Ovary (tissue), 9 donors: ENCODE data around the gene ATF3. TPM values are rescaled to one million over a fixed set of nuclear protein-coding genes. Genes with fewer than 3 reads are reported as not detected.

ENCODE experiments used
- DNase-seq, 5 donors: peaks; one replicate each; pipeline ENCODE4 v3.0.0-alpha.2; 2019 to 2020
- H3K27ac ChIP-seq, 2 donors: fragments of 200-600 bp; one replicate each; pipeline versions ENCODE4 v1.5.1 to v1.8.0; 2019 to 2022
- H3K27me3 ChIP-seq: fragments of 200-600 bp; one replicate; pipeline ENCODE4 v1.8.0; 2022
- H3K36me3 ChIP-seq: fragments of 200-600 bp; sonication (generic); one replicate; pipeline ENCODE4 v1.5.1; 2019
- H3K4me1 ChIP-seq: one replicate; pipeline ENCODE4 v1.8.1; 2013; ENCODE audit warnings: mild to moderate bottlenecking, moderate library complexity; ENCODE audit not compliant: insufficient read depth
- H3K4me3 ChIP-seq: fragments of 200-600 bp; sonication (generic); one replicate; pipeline ENCODE4 v1.5.1; 2017
- H3K9me3 ChIP-seq, 2 donors: fragments of 200-600 bp in 1 of 2; sonication (generic) in 1 of 2; one replicate each; pipeline versions ENCODE4 v1.5.1 to v1.8.1; 2013 to 2019; ENCODE audit warnings: mild to moderate bottlenecking in 1 of 2, moderate library complexity in 1 of 2
- CTCF ChIP-seq, 3 donors: fragments of 450-650 bp in 2 of 3; fragments of 200-600 bp in 1 of 3; IDR thresholded peaks; one replicate each; pipeline versions ENCODE4 v1.5.1 to v1.8.0; 2016 to 2022; ENCODE audit warnings: antibody characterized with exemption in 3 of 3, mild to moderate bottlenecking in 1 of 3
- EP300 ChIP-seq: sonication (generic); formaldehyde crosslinking; IDR thresholded peaks from one replicate; pipeline ENCODE4 v1.6.1; 2017; ENCODE audit warnings: antibody characterized with exemption
- POLR2A ChIP-seq: fragments of 450-650 bp; IDR thresholded peaks from one replicate; pipeline ENCODE4 v1.6.1; 2017; ENCODE audit warnings: antibody characterized with exemption, mild to moderate bottlenecking, moderate library complexity
- WGBS, 3 donors: extraction: QIAGEN DNeasy Blood & Tissue Kit in 1 of 3; methylation state at CpG; one replicate each; pipeline versions ENCODE4 v1.1.5 to v1.1.7; 2013 to 2017; 5-methylcytosine and 5-hydroxymethylcytosine counted together
- intact Hi-C, 4 donors: fragments of 100-400 bp; cut with DNase I; formaldehyde crosslinking; loops; one replicate each; pipeline versions ENCODE4 v1.11.0 to v1.15.1; 2022 to 2023
- polyA plus RNA-seq, 2 donors: library from polyadenylated mRNA; stranded (reverse); fragments of 200-250 nt in 1 of 2; fragments of 350-450 nt in 1 of 2; fragmentation: Illumina TruSeq in 1 of 2; extraction: RNeasy Lipid Tissue Mini Kit (QIAGEN cat#74804) in 1 of 2; gene quantifications; one replicate each; pipeline ENCODE4 v1.2.3, GENCODE V29; 2013 to 2014
- total RNA-seq, 7 donors: library from RNA; depleted of rRNA in 2 of 7; stranded (reverse); fragments of >200 nt in 2 of 7; fragmentation: NEBNext Ultra II Directional in 3 of 7; extraction: Animal tissue kit (Norgen Biotek cat#: 25700) in 3 of 7; gene quantifications; one replicate each; pipeline versions ENCODE4 v1.1.0 to v1.2.4, GENCODE V29; 2016 to 2023
- donor health status: DM: no; HTN: no; CAD: no; lungs with moderate emphysema.
- donor health status: DM: no; HTN: no; CAD: no.
- donor health status: Bipolar disorder and iron deficiency.
- donor health status: DM: yes; HTN: yes; CAD: no.
- donor health status: DM: no; HTN: no; CAD: no.
- donor health status: DM: yes; HTN: yes; CAD: no.

ATF3 gene
- total and polyA plus RNA-seq, 9 donors: 2.9 to 132 (median 19.4) TPM

- intact Hi-C loops: loop anchor here in 1 of 4 donors (5.0 kb wide), 1 partner anchor 45 kb away; the partner anchor contains the start of gene ATF3
- Histone ChIP-seq H3K27me3 (no peaks in the 10 kb centered on the region), H3K27ac (no peak overlapping the region), H3K36me3 (no peaks in the 10 kb centered on the region), H3K4me1 (peaks cover 3% of the 10 kb centered on the region), H3K4me3 (no peak overlapping the region), H3K9me3 (no peaks in the 10 kb centered on the region)
- TF ChIP-seq CTCF (IDR thresholded peaks at IDR 0.05): no peak
- no peak for TF ChIP-seq EP300
- no peak for TF ChIP-seq POLR2A
- no peak for DNase-seq
- WGBS, 3 donors: 84 to 90% (median 85%) methylated on average over 4 of the region's 4 CpGs
Measured at GRCh38 chr1:212562771-212563170, 45.8 kb upstream of the ATF3 start.

- Histone ChIP-seq H3K27me3 (no peaks in the 10 kb centered on the region), H3K27ac (no peak overlapping the region), H3K9me3 (no peaks in the 10 kb centered on the region), H3K36me3 (no peaks in the 10 kb centered on the region), H3K4me3 (no peak overlapping the region), H3K4me1 (no peaks in the 10 kb centered on the region)
- 82 to 85% (median 85%) methylated on average over 4 of the region's 4 CpGs for WGBS, 3 donors
- intact Hi-C loops: no loop called here
- no peak for DNase-seq
- TF ChIP-seq POLR2A (no peak), CTCF (IDR thresholded peaks at IDR 0.05) (no peak), EP300 (no peak)
Measured at GRCh38 chr1:212565079-212565478, 43.5 kb upstream of the ATF3 start.

GRCh38 chr1:212565571-212566305 lies 42.8 kb upstream of the ATF3 start:
- TF ChIP-seq EP300: no peak
- no peak for TF ChIP-seq CTCF (IDR thresholded peaks at IDR 0.05)
- no peak for TF ChIP-seq POLR2A
- intact Hi-C loops: no loop called here
- 82 to 90% (median 86%) methylated on average over 6 of the region's 6 CpGs for WGBS, 3 donors

GRCh38 chr1:212566522-212567479 lies 41.8 kb upstream of the ATF3 start:
- H3K27me3 ChIP-seq: no peaks in the 10 kb centered on the region

More at GRCh38 chr1:212565571-212566305, 42.8 kb upstream of the ATF3 start:
- H3K27ac ChIP-seq: no peak overlapping the region
- no peak overlapping the region for H3K4me3 ChIP-seq
- no peaks in the 10 kb centered on the region for H3K27me3 ChIP-seq
- no peaks in the 10 kb centered on the region for H3K36me3 ChIP-seq
- no peaks in the 10 kb centered on the region for H3K9me3 ChIP-seq
- DNase-seq: no peak
- H3K4me1 ChIP-seq: no peaks in the 10 kb centered on the region

More at GRCh38 chr1:212566522-212567479, 41.8 kb upstream of the ATF3 start:
- peak in 2 of 5 donors; percentile 22 to 29 for DNase-seq
- H3K9me3 ChIP-seq: no peaks in the 10 kb centered on the region
- no peaks in the 10 kb centered on the region for H3K36me3 ChIP-seq
- TF ChIP-seq POLR2A (no peak), CTCF (IDR thresholded peaks at IDR 0.05) (no peak), EP300 (no peak)
- peak overlapping the region in 1 of 2 donors; percentile 71 for H3K27ac ChIP-seq
- WGBS, 3 donors: 1 to 2% (median 1%) methylated on average over 16 of the region's 16 CpGs
- H3K4me1 ChIP-seq: no peaks in the 10 kb centered on the region
- intact Hi-C loops: no loop called here
- peak overlapping the region; percentile 35 for H3K4me3 ChIP-seq
